Esophagus (tissue), 2 donors: ENCODE results near the gene TRAPPC4. TPM values are rescaled to one million over a fixed set of nuclear protein-coding genes. Genes with fewer than 3 reads are reported as not detected.
"Not testable (repeated sequence)": the region's sequence is repeated elsewhere in the genome, so short reads cannot be mapped to it uniquely, and the experiment has no call there.

Experiments used
- H3K27ac ChIP-seq, 2 donors: one replicate each; pipeline ENCODE4 v1.5.1; 2013; ENCODE audit warnings: low read depth in 2 of 2, mild to moderate bottlenecking in 2 of 2, inconsistent platforms in 1 of 2, low read length in 1 of 2, moderate library complexity in 1 of 2
- H3K27me3 ChIP-seq, 2 donors: one replicate each; pipeline ENCODE4 v1.6.1; 2013; ENCODE audit warnings: low read length in 2 of 2, control low read depth in 1 of 2, mild to moderate bottlenecking in 1 of 2; ENCODE audit not compliant: insufficient read depth in 2 of 2, control insufficient read depth in 1 of 2
- H3K36me3 ChIP-seq, 2 donors: one replicate each; pipeline ENCODE4 v1.6.1; 2013; ENCODE audit warnings: low read length in 1 of 2; ENCODE audit not compliant: control insufficient read depth in 2 of 2, insufficient read depth in 2 of 2
- H3K4me1 ChIP-seq, 2 donors: one replicate each; pipeline ENCODE4 v1.6.1; 2013; ENCODE audit warnings: low read length in 1 of 2; ENCODE audit not compliant: control insufficient read depth in 2 of 2, insufficient read depth in 2 of 2
- H3K4me3 ChIP-seq, 2 donors: one replicate each; pipeline ENCODE4 v1.5.1; 2013; ENCODE audit warnings: low read length in 2 of 2, mild to moderate bottlenecking in 2 of 2, low read depth in 1 of 2, moderate library complexity in 1 of 2
- H3K9me3 ChIP-seq, 2 donors: one replicate each; pipeline ENCODE4 v1.6.1; 2013; ENCODE audit warnings: mild to moderate bottlenecking in 2 of 2, low read depth in 1 of 2, low read length in 1 of 2, moderate library complexity in 1 of 2; ENCODE audit not compliant: control insufficient read depth in 2 of 2, insufficient read depth in 1 of 2
- WGBS, 2 donors: extraction: QIAGEN DNeasy Blood & Tissue Kit; methylation state at CpG; one replicate each; pipeline ENCODE4 v1.1.7; 2013; 5-methylcytosine and 5-hydroxymethylcytosine counted together
- polyA plus RNA-seq, 2 donors: library from polyadenylated mRNA; stranded (reverse); fragments of 200-250 nt; gene quantifications; one replicate each; pipeline ENCODE4 v1.2.3, GENCODE V29; 2013
- donor health status: healthy with polysubstance abuse.
- donor health status: Bipolar disorder and iron deficiency.

TRAPPC4 gene
- polyA plus RNA-seq, 2 donors: 11.7 to 32.5 TPM

DNA sequence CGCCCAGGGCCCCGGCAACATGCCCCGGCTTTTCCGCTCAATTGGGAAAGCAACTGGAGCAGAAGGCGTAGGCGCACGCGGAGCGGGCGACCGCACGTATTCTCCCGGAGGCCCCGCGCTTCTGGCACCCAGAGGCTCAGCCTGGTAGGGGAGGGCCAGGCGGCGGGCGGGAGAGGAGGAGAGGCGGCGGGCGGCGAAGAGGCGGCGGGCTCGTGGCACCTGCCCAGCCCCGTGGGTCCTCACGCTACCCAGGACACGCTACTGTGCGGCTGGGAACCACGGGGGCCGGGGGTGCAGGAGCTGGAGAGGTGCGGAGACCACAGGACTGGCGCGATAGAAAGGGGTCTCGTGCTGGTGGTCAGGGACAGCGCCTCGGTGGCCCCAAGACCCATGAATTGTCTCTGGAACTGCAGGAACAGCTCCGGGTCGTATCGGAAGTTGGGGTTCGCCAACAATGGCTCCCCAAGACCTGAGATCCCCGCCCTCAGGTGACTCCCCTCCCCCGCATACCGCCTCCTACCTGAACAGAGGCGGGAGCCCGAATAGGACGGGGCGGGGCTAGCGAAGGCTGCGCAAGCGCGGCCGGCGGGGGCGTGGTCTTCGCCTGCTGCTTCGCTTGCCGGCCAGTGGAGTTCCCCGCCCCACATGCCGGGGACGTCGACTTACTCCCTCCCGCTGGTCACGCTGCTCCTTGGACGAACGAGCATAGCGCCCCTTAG lies 11.9 kb downstream of the TRAPPC4 start, which contains the start of gene SLC37A4:
Gene SLC37A4 (minus strand): TSS at position 549 of the 719 bp plus-strand sequence.
- peak within 1 kb of the TSS; percentile 79 to 92 for H3K27ac ChIP-seq
- H3K4me1 ChIP-seq: peaks cover 4 to 14% of the 10 kb centered on the region in 2 donors
- H3K9me3 ChIP-seq: no peaks in the 10 kb centered on the region
- H3K4me3 ChIP-seq: peak within 1 kb of the TSS; percentile 57 to 82
- peaks cover 3 to 7% of the 10 kb centered on the region in 2 donors for H3K36me3 ChIP-seq
- WGBS, 2 donors: 0 to 1% methylated on average over 66 to 67 of the region's 67 CpGs
- no peaks in the 10 kb centered on the region for H3K27me3 ChIP-seq

DNA sequence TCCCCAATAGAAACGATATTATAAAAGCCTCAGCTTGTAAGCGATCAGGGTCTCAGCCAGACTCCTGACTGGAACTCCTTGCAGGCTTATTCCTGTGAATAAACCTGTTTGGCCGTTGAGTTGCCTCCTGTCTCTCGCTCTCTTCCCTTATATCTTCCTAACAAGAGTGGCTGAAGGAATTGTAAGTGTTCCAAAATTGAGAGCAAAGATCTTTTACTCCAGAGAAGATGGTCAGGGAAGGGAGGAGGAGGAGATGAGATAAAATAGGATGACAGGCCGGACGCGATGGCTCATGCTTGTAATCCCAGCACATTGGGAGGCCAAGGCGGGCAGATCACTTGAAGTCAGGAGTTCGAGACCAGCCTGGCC lies 13.3 kb downstream of the TRAPPC4 start:
- Histone ChIP-seq H3K4me3 (no peak overlapping the region), H3K27ac (no peak overlapping the region), H3K9me3 (no peaks in the 10 kb centered on the region), H3K36me3 (peaks cover 0 to 3% of the 10 kb centered on the region in 2 donors), H3K27me3 (no peaks in the 10 kb centered on the region), H3K4me1 (peaks cover 4 to 14% of the 10 kb centered on the region in 2 donors)
- 77 to 90% methylated on average over 9 of the region's 9 CpGs for WGBS, 2 donors

DNA sequence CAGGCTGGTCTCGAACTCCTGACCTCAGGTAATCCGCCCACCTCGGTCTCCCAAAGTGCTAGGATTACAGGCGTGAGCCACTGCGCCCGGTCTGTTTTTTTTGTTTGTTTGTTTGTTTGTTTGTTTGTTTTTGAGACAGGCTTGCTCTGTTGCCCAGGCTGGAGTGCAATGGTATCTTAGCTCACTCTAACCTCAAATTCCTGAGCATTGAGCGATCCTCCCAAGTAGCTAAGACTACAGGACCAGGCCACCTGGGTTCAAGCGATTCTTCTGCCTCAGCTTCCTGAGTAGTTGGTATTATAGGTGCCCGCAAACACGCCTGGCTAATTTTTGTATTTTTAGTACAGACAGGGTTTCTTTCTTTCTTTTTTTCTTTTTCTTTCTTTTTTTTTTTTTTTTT lies 14.9 kb downstream of the TRAPPC4 start:
- H3K4me1 ChIP-seq: peaks cover 4 to 14% of the 10 kb centered on the region in 2 donors
- H3K27ac ChIP-seq, H3K27me3 ChIP-seq, H3K36me3 ChIP-seq, H3K9me3 ChIP-seq, H3K4me3 ChIP-seq: not testable (repeated sequence)
- 84 to 87% methylated on average over 10 of the region's 10 CpGs for WGBS, 2 donors

DNA sequence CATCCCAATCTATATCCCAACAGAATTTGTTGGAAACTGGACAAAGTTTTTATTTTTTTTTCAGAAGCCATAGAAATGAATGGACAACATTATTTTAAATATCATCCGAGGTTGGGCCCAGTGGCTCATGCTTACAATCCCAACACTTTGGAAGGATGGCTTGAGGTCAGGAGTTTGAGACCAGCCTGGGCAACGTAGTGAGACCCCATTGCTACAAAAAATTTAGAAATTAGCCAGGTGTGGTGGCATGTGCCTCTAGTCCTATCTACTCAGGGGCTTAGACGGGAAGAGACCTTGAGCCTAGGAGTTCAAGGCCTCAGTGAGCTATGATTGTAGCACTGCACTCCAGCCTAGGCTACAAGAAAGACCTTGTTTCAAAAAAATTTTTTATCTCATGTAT lies 16.2 kb downstream of the TRAPPC4 start:
- no peaks in the 10 kb centered on the region for H3K27me3 ChIP-seq
- H3K4me1 ChIP-seq: peaks cover 0 to 3% of the 10 kb centered on the region in 2 donors
- no peaks in the 10 kb centered on the region for H3K36me3 ChIP-seq
- no peak overlapping the region for H3K27ac ChIP-seq
- no peak overlapping the region for H3K4me3 ChIP-seq
- H3K9me3 ChIP-seq: no peaks in the 10 kb centered on the region
- WGBS, 2 donors: 77 to 88% methylated on average over 3 of the region's 3 CpGs

DNA sequence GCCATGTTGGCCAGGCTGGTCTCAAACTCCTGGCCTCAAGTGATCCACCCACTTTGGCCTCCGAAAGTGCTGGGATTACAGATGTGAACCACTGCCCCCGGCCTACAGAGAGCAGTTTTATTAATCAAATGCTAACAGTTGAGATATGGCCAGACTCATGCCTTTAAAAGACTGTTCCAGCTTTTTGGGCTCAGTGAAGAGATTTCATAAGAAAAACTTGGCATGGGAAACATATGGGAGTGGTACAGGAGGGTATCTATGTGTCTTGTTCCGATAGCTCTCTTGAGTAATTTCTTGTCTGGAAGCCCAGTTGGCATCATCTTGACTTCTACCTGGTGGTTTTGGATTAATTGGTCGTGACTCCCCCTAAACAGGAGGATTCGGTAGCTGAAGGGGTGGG lies 20.3 kb downstream of the TRAPPC4 start:
- Histone ChIP-seq H3K4me3 (no peak overlapping the region), H3K27me3 (no peaks in the 10 kb centered on the region), H3K4me1 (no peaks in the 10 kb centered on the region), H3K36me3 (no peaks in the 10 kb centered on the region), H3K27ac (no peak overlapping the region), H3K9me3 (no peaks in the 10 kb centered on the region)
- WGBS, 2 donors: 74 to 84% methylated on average over 5 of the region's 5 CpGs

DNA sequence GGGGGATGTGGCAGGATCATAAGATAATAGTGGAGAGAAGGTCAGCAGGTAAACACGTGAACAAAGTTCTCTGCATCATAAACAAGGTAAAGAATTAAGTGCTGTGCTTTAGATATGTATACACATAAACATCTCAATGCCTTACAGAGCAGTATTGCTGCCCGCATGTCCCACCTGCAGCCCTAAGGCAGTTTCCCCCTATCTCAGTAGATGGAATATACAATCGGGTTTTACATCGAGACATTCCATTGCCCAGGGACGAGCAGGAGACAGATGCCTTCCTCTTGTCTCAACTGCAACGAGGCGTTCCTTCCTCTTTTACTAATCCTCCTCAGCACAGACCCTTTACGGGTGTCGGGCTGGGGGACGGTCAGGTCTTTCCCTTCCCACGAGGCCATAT lies 20.9 kb downstream of the TRAPPC4 start:
- H3K27ac ChIP-seq, H3K27me3 ChIP-seq, H3K36me3 ChIP-seq, H3K4me1 ChIP-seq, H3K9me3 ChIP-seq, H3K4me3 ChIP-seq: not testable (repeated sequence)
- WGBS, 2 donors: 47 to 53% methylated on average over 9 to 11 of the region's 11 CpGs

DNA sequence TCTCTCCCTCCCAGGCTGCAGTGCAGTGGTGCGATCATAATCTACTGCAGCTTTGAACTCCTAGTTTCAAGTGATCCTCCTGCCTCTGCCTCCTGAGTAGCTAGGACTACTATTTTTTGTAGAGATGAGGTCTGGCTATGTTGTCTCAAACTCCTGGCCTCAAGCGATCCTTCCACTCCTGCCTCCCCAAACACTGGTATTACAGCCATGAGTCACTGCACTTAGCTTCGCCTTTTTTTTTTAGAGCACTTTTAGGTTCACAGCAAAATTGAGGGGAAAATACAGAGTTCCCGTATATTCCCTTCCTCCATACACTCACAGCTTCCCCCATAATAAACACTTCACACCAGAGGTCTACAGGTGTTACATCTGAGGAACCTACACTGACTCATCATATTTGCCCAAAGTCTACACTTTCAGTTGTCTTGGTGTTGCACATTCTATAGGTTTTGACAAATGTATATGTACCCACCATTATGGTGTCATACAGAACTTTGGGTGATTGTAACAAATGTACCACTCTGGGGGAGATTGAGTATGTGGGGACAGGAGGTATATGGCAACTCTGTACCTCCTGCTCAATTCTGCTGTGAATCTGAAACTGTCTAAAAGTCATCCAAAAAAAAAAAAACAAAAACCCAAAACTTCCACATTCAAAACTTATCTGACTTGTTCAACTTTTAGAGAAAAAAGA lies 23.4 kb downstream of the TRAPPC4 start:
- Histone ChIP-seq H3K36me3 (peaks cover 9 to 18% of the 10 kb centered on the region in 2 donors), H3K4me3 (no peak overlapping the region), H3K27me3 (no peaks in the 10 kb centered on the region), H3K9me3 (no peaks in the 10 kb centered on the region), H3K4me1 (no peaks in the 10 kb centered on the region), H3K27ac (no peak overlapping the region)
- 84 to 91% methylated on average over 4 of the region's 4 CpGs for WGBS, 2 donors

DNA sequence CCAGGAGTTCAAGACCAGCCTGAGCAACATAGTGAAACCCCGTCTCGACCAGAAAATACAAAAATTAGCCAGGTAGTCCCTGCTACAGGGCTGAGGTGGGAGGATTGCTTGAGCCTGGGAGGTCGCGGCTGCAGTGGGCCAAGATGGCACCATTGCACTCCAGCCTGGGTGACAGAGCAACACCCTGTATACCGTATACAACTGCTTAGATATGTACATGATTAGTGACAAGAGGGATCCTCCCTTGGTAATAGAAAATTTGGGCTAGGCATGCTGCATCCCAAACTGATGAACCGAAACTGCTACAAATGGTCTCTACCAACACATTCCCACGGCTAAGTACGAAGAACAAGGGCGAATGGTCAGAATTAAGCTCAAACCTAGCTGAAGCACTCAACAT lies 24.4 kb downstream of the TRAPPC4 start:
- Histone ChIP-seq H3K9me3 (no peaks in the 10 kb centered on the region), H3K36me3 (peaks cover 17 to 26% of the 10 kb centered on the region in 2 donors), H3K27ac (no peak overlapping the region), H3K27me3 (no peaks in the 10 kb centered on the region), H3K4me3 (no peak overlapping the region), H3K4me1 (no peaks in the 10 kb centered on the region)
- 89 to 90% methylated on average over 9 of the region's 9 CpGs for WGBS, 2 donors

DNA sequence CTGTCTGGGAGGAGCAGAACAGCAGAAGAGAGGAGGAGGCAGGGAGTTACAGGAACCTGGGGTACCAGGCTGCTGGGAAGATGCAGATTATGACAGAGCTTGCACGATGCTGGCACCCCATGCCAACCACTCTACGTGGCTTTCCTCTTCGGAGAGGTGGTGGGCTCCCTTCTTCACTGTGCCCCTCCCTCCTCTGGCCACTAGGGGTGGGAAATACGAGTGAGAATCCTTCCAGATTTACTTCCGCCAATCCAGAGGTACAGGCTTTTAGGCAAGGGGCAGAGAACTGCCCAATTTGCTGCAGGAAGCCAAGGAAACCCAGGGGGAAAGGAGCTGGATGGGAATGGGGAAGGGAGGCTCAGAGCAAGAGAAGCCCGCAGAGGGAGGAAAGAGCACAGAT lies 26.1 kb downstream of the TRAPPC4 start:
- Histone ChIP-seq H3K36me3 (peaks cover 32 to 44% of the 10 kb centered on the region in 2 donors), H3K4me1 (no peaks in the 10 kb centered on the region), H3K4me3 (no peak overlapping the region), H3K9me3 (no peaks in the 10 kb centered on the region), H3K27ac (no peak overlapping the region), H3K27me3 (no peaks in the 10 kb centered on the region)
- WGBS, 2 donors: 80% methylated on average over 6 of the region's 6 CpGs

DNA sequence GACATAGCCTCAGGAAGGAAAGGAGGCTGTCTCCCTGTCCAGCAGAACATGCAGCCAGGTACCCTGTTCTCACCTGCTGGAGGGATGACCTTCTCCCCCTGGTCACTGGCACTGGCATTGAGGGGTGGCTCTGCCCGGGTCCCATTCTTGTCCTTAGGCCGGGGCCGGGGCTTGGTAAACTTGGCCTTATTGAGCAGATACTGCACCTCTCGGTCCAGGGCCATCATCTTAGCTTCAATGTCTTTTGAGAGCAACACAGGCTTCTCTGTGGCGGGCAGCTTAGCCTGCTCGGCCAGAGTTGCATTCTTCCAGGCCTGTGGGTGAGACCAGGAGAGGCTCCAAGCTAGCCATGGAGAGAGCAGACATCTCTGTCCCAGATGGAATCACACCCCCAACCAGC lies 27.9 kb downstream of the TRAPPC4 start:
- no peaks in the 10 kb centered on the region for H3K27me3 ChIP-seq
- H3K27ac ChIP-seq: no peak overlapping the region
- 96% methylated on average over 5 to 6 of the region's 6 CpGs for WGBS, 2 donors
- no peaks in the 10 kb centered on the region for H3K9me3 ChIP-seq
- H3K4me1 ChIP-seq: no peaks in the 10 kb centered on the region
- H3K4me3 ChIP-seq: no peak overlapping the region
- H3K36me3 ChIP-seq: peaks cover 36 to 54% of the 10 kb centered on the region in 2 donors
